Measurements from ENCODE around the gene AKAP14.
"Not testable (repeated sequence)": the region's sequence is repeated elsewhere in the genome, so short reads cannot be mapped to it uniquely, and the experiment has no call there.

AKAP14 gene

GRCh38 chrX:119887721-119888425 lies 7.8 kb upstream of the AKAP14 start:
- TF ChIP-seq JUND (IDR thresholded peaks at IDR 0.05; ENCODE audit: low read depth) = no peak
- in situ Hi-C loops (cut with HindIII; ENCODE audit: low pct_unique_long_range_greater_than_20kb, low sequenced_read_pairs) = no loop called here
- DNase-seq (ENCODE audit: low read depth in 1 of 2, low spot score in 1 of 2) = peak in 1 of 2 experiments; percentile 69

- DNase-seq (ENCODE audit: low read depth in 1 of 2, low spot score in 1 of 2); in situ Hi-C loops (cut with HindIII; ENCODE audit: low pct_unique_long_range_greater_than_20kb, low sequenced_read_pairs): not testable (repeated sequence)
Measured at GRCh38 chrX:119890626-119891025, 5.1 kb upstream of the AKAP14 start.

GRCh38 chrX:119891961-119892692 lies 3.6 kb upstream of the AKAP14 start:
- DNase-seq (ENCODE audit: low read depth in 1 of 2, low spot score in 1 of 2); in situ Hi-C loops (cut with HindIII; ENCODE audit: low pct_unique_long_range_greater_than_20kb, low sequenced_read_pairs): not testable (repeated sequence)

GRCh38 chrX:119899125-119899524 lies 3.4 kb downstream of the AKAP14 start:
- no peak for DNase-seq (ENCODE audit: low read depth in 1 of 2, low spot score in 1 of 2)
- TF ChIP-seq JUND (IDR thresholded peaks at IDR 0.05; ENCODE audit: low read depth) = no peak
- in situ Hi-C loops (cut with HindIII; ENCODE audit: low pct_unique_long_range_greater_than_20kb, low sequenced_read_pairs) = no loop called here

- TF ChIP-seq JUND (IDR thresholded peaks at IDR 0.05; ENCODE audit: low read depth) = no peak
- no peak for DNase-seq (ENCODE audit: low read depth in 1 of 2, low spot score in 1 of 2)
- in situ Hi-C loops (cut with HindIII; ENCODE audit: low pct_unique_long_range_greater_than_20kb, low sequenced_read_pairs) = no loop called here
Measured at GRCh38 chrX:119900976-119901375, 5.3 kb downstream of the AKAP14 start.

GRCh38 chrX:119916310-119916709 lies 20.6 kb downstream of the AKAP14 start:
- no peak for DNase-seq (ENCODE audit: low read depth in 1 of 2, low spot score in 1 of 2)
- TF ChIP-seq JUND (IDR thresholded peaks at IDR 0.05; ENCODE audit: low read depth) = no peak
- in situ Hi-C loops (cut with HindIII; ENCODE audit: low pct_unique_long_range_greater_than_20kb, low sequenced_read_pairs) = no loop called here

GRCh38 chrX:119917877-119918276 lies 22.2 kb downstream of the AKAP14 start:
- in situ Hi-C loops (cut with HindIII; ENCODE audit: low pct_unique_long_range_greater_than_20kb, low sequenced_read_pairs) = no loop called here
- no peak for TF ChIP-seq JUND (IDR thresholded peaks at IDR 0.05; ENCODE audit: low read depth)

GRCh38 chrX:119919835-119920585 lies 24.3 kb downstream of the AKAP14 start:
- no peak for TF ChIP-seq JUND (IDR thresholded peaks at IDR 0.05; ENCODE audit: low read depth)
- DNase-seq (ENCODE audit: low read depth in 1 of 2, low spot score in 1 of 2) = no peak
- in situ Hi-C loops (cut with HindIII; ENCODE audit: low pct_unique_long_range_greater_than_20kb, low sequenced_read_pairs) = no loop called here

More at GRCh38 chrX:119917877-119918276, 22.2 kb downstream of the AKAP14 start:
- no peak for DNase-seq (ENCODE audit: low read depth in 1 of 2, low spot score in 1 of 2)

- in situ Hi-C loops (cut with HindIII; ENCODE audit: low pct_unique_long_range_greater_than_20kb, low sequenced_read_pairs) = not testable (repeated sequence)
Measured at GRCh38 chrX:119922391-119922790, 26.7 kb downstream of the AKAP14 start.

GRCh38 chrX:119935215-119935874 lies 39.7 kb downstream of the AKAP14 start:
- in situ Hi-C loops (cut with HindIII; ENCODE audit: low pct_unique_long_range_greater_than_20kb, low sequenced_read_pairs) = no loop called here
- TF ChIP-seq JUND (IDR thresholded peaks at IDR 0.05; ENCODE audit: low read depth) = no peak
- DNase-seq (ENCODE audit: low read depth in 1 of 2, low spot score in 1 of 2) = no peak

More at GRCh38 chrX:119922391-119922790, 26.7 kb downstream of the AKAP14 start:
- not testable (repeated sequence) for DNase-seq (ENCODE audit: low read depth in 1 of 2, low spot score in 1 of 2)

- TF ChIP-seq JUND (IDR thresholded peaks at IDR 0.05; ENCODE audit: low read depth) = no peak
- in situ Hi-C loops (cut with HindIII; ENCODE audit: low pct_unique_long_range_greater_than_20kb, low sequenced_read_pairs) = no loop called here
- DNase-seq (ENCODE audit: low read depth in 1 of 2, low spot score in 1 of 2) = no peak
Measured at GRCh38 chrX:119941336-119941735, 45.6 kb downstream of the AKAP14 start.

GRCh38 chrX:119942173-119942819 lies 46.6 kb downstream of the AKAP14 start:
- no peak for DNase-seq (ENCODE audit: low read depth in 1 of 2, low spot score in 1 of 2)
- in situ Hi-C loops (cut with HindIII; ENCODE audit: low pct_unique_long_range_greater_than_20kb, low sequenced_read_pairs) = no loop called here
- TF ChIP-seq JUND (IDR thresholded peaks at IDR 0.05; ENCODE audit: low read depth) = no peak
